NCI-H345 (cell line): Measurements from ENCODE around the gene FOSB.
A peak's percentile ranks its signal among the peaks of the same experiment; 100 is the strongest.
"Not testable (repeated sequence)": the region's sequence is repeated elsewhere in the genome, so short reads cannot be mapped to it uniquely, and the experiment has no call there.

ENCODE experiments used
- DNase-seq: peaks from one replicate; lab custom pipeline; 2025; lab: John Stamatoyannopoulos, UW

FOSB gene

DNA sequence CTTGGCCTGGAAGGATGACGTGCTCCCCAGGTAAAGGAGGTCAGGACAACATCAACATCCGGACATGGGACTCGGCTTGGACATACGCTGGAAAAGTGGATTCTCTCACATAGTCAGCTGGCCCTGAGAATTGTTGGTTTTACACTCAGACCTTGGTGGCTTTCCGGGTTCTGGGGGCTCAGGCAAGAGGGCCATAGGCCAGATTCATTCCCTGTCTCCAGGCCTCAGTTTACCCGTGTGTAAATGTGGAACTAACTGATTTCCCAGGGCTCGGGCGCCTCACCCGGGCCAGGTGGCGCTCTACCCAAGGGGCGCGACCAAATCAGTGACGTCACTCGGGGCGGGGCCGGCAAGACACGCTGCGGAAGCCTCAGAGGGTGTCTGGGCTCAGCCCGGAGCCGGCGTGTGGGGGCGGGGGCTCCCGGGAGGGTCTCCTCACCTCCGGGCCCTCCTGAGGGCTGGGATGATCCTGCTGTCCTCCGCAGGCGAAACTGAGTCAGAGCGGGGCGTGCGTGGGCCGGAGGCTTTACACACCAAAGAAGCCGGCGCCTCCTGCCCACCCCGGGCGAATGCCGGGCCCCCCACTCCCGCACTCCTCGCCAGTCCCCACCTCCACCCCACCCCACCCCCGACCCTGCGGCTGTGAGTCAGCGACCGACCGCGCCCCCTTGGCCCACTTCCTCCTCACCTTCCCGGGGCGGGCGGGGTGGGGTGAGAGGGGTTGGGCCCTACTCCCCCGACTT, 38.6 kb downstream of the FOSB start:
- DNase-seq, result peak; percentile 89

DNA sequence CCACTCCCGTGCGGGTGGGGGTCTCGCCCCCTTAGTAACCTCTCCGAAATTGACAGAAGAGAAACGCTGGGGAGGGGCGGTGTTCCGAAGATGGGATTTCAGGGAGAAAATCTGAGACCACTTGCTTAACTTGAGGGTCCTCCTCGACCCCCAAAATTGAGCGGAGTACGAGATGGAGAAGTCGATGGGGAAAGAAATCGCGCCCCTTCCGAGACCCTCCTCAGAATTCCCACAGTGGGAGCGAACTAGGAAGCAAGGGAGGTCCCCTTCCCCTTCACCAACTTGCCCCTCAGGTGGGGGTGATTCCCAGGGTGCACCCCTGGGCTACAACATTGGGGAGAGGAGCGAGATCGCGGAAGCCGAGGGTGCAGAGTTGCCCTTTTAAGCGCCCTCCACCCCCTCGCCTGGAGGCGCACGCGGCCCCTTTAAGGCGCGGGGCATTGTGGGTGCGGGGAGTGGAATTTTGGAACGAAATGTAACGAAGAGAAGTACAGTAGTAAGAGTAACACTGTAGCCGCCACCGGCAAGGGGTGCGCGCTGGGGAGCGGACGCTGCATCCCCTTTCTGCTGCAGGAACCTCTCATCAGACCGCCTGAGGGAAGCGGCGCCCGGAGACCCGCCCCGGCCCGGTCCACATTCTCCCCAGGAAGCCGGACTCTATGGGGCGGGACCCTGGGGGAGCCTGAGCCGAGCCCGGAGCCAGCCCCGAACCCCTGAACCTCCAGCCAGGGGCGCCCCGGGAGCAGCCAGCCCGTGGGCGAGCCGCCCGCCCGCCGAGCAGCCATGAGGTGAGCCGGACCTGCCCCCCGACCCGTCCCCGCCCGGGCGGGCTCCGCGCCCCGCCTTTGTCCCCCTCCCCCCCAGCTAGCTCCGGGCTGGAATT, 39.4 kb downstream of the FOSB start, which contains the start of gene VASP:
Gene VASP (plus strand): TSS at position 491 of the 883 bp plus-strand sequence. CDS start 293 bp downstream, at position 784.
- DNase-seq, result peak; percentile 83

DNA sequence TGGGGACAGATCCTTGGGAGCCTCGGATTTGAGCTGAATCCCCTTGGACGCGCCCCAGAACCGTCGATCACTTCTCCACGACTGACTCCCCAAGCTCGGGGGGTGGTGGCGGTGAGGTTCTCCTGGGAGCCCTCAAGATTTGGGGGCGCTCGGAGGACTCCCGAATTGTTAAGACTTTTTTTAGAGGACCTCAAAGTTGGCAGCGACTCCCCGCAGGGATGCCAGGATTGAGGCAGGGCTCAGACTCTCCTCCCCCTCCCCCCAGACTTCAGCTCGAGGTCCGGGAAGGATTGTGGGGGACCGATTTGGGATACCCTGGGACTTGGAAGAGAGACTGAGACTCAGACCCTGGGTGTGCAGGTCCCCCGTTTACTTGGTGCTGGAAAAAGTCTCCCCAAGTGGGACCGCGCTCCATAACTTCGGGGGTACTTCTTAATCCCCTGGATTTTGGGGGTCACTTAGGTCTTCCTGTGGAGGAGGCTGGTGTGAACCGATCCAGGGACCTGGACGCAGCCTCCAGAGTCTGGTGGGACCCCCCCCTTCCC, 40.1 kb downstream of the FOSB start:
- no peak for DNase-seq

DNA sequence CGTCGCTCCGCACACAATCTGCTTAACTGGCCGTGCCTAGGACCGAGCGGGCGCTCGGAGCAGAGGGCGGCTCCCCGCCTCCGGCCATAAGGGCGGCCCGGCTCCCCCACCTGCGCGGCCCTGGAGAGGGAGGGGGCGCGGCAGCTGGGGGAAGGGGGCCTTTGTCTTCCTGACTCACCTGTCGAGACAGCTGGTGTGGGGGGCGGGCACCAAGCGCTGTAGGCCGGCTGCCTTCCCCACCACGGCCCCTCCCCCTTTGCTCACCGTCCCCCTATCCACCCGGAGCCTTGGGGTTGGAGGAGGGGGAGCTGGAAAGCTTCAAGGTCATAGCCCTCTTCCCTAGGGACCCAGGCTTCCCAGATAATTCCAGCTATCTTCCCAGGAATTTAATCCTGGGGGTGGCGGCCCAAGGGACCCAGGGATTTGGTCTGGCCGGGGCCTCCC, 40.6 kb downstream of the FOSB start:
- peak; percentile 60 for DNase-seq

DNA sequence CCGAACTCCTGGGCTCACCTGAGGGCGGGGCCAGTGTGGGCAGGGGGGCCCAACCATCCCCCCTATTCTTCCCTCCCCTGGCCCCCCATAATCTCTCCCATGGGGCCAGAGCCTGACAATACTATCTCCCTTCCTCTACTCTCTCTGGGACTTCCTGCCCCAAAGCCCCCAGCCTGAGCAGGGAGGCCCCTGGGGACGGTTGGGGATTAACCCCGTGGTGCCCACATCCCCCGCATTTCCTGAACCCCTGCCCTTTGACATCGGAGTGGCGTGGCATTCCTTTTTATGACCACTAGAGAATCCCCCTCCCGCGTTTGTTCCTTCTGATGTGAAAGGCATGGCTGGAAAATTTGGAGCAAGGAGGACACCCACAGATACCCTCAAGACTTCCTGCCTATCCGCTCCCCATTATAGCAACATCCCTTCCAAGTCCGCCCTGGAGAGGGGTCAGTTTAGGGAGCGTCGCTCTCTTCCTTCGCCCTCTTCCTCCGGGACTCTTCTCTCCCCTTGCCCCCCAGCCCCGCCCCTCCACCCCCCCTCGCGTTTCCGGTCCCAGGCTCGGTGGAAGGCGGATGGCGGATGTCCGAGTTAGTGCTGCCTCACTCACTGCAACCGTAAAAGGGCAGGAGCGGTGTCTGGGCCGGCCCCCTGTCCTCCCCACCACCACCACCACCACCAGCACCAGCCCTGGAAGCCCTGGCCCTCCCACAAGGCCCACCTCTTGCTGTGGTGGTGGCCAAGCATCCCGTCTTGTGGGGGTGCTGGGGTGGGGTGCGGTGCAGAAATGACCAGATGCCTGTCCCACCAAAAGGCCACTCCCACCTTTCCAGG, 41.3 kb downstream of the FOSB start:
- DNase-seq, result no peak

DNA sequence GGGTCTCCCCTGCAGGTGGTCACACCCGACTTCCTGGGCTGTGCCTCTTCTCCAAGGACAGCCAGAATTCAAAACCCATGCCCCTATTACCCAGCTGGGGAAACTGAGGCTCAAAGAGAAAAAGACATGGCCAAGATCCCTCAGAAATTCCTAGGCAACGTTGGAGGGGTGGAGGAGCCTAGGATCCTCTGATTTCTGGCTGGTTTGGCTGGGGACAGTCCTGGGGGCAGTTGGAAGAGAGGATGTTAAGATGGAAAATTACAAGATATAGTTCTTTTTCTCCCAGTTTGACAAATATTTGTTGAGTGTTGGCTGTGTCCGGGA, 41.9 kb downstream of the FOSB start:
- no peak for DNase-seq

DNA sequence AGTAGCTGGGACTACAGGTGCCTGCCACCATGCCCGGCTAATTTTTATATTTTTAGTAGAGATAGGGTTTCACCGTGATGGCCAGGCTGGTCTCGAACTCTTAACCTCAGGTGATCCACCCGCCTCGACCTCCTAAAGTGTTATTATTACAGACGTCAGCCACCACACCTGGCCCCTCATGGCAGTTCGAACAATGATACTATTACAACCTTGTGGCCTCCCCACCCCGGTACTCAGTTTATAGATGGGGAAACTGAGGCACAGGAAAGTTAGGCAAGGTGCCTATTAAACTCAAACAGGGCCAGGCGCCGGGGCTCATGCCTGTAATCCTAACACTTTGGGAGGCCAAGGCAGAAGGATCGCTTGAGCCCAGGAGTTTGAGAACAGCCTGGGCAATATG, 42.6 kb downstream of the FOSB start:
- not testable (repeated sequence) for DNase-seq

DNA sequence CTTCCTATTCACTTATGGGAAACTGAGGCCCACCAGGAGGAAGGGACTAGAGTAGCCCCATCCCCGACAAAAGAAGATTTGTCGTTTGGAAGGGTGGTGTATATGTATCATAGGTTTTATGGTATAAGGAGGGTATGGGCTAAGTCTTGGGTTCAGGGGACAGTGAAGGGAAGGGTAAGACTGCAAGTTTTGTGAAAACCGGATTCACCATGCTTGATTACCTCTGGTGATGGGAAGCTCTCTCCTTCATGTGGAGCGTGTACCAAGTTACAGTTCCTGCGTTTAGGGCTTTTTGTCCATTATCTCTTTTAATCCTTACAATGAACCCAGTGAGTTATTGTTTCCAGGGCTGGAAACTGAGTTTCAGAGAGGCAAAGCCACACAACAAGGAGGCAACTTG, 43.3 kb downstream of the FOSB start:
- DNase-seq, result no peak

DNA sequence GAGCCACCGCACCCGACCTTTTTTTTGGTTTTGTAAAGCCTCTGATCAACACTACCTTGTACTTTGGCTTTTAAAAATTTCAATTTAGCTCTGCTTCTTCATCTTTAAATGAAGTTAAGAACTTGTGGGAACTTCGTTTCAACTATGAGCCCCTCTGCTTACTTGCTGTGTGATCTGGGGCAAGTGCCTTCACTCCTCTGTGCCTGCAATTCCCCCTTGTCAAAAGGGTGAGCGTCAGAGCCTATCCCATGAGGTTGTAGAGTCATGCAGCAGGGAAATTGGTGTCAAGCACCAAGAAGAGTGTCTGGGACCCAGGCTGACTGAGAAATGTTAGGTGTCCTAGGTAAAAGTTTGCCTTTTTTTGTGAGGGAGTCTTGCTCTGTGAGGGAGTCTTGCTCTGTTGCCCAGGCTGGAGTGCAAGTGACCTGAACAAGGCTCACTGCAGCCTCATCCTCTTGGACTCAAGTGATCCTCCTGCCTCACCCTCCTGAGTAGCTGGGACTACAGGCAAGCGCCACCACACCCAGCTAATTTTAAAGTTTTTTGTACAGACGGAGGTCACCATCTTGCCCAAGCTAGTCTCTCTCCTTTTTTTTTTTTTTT, 45.2 kb downstream of the FOSB start:
- no peak for DNase-seq

DNA sequence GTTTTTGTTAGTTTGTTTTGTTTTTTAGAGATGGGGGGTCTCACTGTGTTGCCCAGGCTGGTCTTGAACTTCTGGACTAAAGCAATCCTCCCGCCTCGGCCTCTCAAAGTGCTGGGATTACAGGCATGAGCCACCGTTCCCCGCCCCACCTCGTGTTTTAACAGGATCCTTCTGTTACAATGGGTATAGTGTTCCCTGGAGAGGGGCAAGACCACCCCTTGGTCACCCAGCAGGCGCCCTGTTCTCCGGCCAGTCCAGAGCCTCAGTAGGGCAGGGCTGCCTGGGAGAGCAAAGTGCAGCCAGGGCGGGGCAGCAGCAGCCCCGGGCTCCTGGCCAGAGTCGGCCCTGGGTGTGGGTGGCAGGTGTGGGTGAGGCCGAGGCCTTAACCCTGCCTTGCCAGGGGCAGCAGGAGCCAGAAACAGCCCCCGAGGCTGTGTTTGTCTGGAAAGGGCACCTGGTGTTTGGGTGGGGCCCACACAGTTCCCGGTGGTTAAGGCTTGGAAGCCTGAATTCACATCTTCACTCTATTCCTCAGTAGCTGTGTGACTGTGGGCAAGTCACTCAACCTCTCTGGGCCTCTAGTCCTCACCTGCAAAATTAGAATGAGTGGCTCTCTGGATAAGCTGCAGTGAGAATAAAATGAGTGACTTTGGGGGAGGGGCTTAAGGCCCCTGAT, 46.7 kb downstream of the FOSB start:
- DNase-seq, result no peak

DNA sequence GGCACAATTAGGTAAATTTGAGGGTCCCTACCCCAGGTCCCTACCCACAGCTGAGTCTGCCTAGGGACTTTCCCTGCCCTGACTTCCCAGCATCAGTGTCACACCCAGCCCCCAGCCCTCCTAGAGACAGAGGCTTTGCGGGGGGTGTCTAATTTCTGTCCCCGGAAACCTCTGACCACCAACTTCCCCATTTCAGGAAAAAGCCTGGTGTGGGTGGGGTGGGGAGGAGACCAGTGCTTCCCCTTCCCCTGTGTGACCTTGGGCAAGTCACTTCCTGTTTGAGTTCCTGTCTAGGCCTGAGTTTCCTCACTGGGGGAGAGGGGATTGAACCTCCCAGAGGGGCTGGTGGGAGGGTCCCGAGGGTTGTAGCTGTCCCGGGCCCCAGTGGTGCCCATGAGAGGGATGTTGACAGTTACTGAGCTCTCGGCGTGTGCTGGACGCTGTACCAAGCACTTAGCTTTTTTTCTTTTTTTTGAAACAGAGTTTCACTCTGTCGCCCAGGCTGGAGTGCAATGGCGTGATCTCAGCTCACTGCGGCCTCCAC, 47.4 kb downstream of the FOSB start:
- DNase-seq, result no peak

DNA sequence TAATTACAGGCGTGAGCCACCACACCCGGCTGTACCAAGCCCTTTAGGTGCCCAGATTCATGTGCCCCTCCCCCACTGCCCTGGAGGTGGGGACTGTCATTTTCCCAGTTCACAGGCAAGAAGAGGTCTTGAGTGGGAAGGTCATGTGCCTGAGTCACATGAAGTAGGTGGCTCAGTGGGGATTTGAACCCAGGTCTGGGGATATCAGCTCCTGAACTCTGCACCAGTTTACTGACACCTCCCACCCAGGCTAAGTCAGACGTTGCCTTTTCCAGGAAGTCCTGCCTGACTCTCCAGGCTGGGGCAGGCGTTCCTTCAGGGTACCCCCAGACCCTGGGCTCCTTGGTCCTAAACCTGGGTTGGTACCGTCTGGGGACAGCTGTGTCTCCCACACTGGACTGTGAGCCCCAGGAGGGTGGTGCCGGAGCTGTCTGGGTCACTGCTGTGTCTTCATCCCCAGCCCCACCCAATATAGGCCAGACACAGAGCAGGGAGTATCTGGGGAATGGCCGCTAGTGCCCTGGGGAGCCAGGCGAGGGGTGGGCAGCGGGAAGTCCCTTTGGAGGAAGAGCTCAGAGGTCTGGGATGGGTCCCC, 48.1 kb downstream of the FOSB start:
- DNase-seq, result no peak

DNA sequence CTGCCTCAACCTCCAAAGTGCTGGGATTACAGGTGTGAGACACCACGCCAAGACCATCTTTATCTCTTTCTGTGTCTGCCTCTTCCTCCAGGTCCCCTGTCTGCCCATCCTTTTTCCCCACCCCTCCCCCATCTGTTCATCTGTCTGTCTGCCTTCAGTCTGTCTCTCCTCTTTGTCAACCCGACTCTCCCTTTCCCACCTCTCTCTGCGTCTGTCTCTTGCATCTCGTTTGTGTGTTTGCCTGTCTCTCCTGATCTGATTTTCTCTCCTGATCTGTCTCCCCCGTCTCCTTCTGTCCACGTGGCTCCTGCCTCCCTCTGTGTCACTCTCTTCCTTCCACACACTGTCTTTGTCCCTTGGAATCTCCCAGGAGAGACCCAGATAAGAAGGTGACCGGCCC, 49.4 kb downstream of the FOSB start:
- DNase-seq, result no peak

DNA sequence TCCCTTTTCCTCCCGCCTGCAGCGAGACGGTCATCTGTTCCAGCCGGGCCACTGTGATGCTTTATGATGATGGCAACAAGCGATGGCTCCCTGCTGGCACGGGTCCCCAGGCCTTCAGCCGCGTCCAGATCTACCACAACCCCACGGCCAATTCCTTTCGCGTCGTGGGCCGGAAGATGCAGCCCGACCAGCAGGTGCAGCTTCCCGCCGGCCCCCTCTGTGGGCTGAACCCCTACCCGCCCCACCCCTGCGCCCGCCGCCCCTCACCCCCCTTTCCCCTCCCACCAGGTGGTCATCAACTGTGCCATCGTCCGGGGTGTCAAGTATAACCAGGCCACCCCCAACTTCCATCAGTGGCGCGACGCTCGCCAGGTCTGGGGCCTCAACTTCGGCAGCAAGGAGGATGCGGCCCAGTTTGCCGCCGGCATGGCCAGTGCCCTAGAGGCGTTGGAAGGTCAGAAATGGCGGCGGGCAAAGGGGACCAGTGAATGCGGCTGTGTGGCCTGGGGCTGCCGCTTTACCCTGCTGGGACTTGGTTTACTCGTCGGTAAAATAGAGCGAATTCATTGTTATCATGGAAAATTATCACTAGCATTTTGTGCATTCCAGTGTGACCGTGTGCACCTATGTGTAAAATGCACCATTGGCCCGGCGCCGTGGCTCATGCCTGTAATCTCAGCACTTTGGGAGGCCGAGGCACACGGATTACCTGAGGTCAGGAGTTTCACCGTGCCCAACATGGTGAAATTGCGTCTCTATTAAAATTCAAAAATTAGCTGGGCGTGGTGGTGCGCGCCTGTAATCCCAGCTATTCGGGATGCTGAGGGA, 50.1 kb downstream of the FOSB start:
- DNase-seq, result no peak

DNA sequence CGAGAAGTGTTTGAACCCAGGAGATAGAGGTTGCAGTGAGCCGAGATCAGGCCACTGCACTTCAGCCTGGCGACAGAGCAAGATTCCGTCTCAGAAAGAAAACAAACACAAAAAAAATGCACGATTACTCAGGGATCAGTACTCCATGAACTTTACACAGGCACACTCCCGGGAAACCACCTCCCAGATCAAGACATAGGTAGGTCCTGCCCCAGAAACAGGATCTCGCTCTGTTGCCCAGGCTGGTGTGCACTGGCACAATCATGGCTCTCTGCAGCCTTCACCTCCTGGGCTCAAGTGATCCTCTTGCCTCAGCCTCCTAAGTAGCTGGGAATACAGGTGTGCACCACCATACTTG, 50.7 kb downstream of the FOSB start:
- no peak for DNase-seq

DNA sequence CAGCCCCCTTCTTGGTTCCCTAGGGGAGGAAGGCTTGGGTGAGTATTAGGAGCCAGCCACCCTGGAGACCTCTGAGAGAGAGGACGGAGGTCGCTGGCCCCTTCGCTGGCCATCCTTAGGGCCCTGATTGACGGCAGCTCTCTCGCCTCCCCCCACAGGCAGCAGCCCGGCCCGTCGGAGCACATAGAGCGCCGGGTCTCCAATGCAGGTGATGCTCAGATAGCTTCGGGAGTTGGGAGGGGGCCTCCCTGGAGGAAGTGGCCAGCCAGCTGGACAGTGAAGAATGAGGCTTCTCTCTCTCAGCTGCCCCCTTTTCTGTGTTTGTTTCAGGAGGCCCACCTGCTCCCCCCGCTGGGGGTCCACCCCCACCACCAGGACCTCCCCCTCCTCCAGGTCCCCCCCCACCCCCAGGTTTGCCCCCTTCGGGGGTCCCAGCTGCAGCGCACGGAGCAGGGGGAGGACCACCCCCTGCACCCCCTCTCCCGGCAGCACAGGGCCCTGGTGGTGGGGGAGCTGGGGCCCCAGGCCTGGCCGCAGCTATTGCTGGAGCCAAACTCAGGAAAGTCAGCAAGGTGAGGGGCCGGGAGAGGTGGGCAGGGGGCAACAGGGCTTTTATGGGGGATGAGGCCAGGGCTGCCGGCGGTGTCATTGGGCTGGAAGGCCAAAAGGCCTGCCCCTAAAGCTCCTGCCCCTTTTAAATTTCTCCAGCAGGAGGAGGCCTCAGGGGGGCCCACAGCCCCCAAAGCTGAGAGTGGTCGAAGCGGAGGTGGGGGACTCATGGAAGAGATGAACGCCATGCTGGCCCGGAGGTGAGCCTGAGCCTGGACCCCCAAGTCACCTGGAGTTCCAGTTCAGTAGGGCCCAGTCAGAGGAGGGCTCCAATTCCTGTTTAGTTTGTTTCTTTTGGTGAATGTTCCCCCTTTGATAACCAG, 54.5 kb downstream of the FOSB start:
- DNase-seq, result no peak

DNA sequence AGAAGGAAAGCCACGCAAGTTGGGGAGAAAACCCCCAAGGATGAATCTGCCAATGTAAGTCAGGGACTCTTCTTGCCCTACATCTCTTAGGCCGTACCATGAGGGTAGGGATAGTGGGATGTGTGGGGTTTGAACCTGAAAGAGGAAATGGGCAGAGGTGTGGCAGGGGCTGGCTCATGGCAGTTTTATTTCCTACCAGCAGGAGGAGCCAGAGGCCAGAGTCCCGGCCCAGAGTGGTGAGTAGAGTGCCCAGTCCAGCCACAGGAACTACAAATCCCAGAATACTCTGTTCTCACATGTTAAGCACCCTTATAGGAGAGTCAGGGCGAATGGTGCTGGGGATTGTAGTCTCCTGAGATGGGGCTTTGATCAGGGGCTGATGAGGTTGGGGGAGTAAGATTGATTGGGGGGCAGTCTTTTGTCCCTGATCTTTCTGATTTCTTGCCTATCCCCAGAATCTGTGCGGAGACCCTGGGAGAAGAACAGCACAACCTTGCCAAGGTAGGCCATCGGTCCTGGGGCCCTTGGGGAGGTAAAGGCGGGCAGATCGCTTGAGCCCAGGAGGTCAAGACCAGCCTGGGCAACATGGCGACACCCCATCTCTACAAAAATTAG, 56.0 kb downstream of the FOSB start:
- DNase-seq, result peak; percentile 66

DNA sequence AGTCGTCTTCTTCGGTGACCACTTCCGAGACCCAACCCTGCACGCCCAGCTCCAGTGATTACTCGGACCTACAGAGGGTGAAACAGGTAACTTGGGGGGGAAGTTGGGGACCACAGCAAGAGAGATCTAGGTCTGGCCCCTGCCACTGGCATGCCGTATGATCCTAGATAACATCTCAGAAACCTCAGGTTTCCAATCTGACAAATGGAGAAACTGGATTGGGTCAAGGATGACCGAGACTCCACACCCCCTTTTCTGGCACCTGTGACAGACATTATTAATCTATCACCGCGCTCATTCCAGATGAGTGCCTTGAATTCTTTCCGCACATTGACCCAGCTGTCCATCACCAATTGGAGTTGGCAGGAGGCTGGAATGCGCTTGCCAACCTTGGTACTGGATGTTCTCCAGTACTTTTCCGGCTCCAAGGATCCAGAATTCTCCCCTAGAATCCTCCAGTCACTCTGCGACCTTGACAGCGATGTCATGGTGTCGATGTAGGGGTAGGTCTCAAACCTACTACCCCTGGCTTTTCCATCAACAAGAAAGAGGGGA, 56.9 kb downstream of the FOSB start:
- no peak for DNase-seq
